GM12864 (cell line): ENCODE measurements around the gene SMARCAL1.

ENCODE experiments used
- DNase-seq: peaks from one replicate; pipeline ENCODE4 v3.0.0-alpha.2; 2011; ENCODE audit warnings: low read depth
- H3K4me3 ChIP-seq: 2 replicates; pipeline ENCODE4 v1.5.1; 2011; ENCODE audit warnings: mild to moderate bottlenecking, low read depth, low read length, control low read depth
- TF ChIP-seq, protein P1 (sequence below): IDR thresholded peaks from 2 replicates; pipeline ENCODE4 v1.5.1; 2011; ENCODE audit warnings: low read depth, mild to moderate bottlenecking, moderate library complexity, low read length, control low read depth, inconsistent platforms; ENCODE audit errors: missing control alignments

The SMARCAL1 gene

GRCh38 chr2:216385478-216385877 lies 26.8 kb upstream of the SMARCAL1 start:
- TF ChIP-seq, protein P1, sequence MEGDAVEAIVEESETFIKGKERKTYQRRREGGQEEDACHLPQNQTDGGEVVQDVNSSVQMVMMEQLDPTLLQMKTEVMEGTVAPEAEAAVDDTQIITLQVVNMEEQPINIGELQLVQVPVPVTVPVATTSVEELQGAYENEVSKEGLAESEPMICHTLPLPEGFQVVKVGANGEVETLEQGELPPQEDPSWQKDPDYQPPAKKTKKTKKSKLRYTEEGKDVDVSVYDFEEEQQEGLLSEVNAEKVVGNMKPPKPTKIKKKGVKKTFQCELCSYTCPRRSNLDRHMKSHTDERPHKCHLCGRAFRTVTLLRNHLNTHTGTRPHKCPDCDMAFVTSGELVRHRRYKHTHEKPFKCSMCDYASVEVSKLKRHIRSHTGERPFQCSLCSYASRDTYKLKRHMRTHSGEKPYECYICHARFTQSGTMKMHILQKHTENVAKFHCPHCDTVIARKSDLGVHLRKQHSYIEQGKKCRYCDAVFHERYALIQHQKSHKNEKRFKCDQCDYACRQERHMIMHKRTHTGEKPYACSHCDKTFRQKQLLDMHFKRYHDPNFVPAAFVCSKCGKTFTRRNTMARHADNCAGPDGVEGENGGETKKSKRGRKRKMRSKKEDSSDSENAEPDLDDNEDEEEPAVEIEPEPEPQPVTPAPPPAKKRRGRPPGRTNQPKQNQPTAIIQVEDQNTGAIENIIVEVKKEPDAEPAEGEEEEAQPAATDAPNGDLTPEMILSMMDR: no peak
- H3K4me3 ChIP-seq: no peak overlapping the region
- no peak for DNase-seq

- no peak for DNase-seq
- TF ChIP-seq, protein P1: no peak
- H3K4me3 ChIP-seq: no peak overlapping the region
Measured at GRCh38 chr2:216387262-216387661, 25.0 kb upstream of the SMARCAL1 start.

GRCh38 chr2:216388046-216388884 lies 24.0 kb upstream of the SMARCAL1 start:
- no peak for DNase-seq
- H3K4me3 ChIP-seq: no peak overlapping the region
- TF ChIP-seq, protein P1: no peak

GRCh38 chr2:216389570-216389969 lies 22.7 kb upstream of the SMARCAL1 start:
- TF ChIP-seq, protein P1: no peak
- no peak for DNase-seq
- H3K4me3 ChIP-seq: no peak overlapping the region

DNA sequence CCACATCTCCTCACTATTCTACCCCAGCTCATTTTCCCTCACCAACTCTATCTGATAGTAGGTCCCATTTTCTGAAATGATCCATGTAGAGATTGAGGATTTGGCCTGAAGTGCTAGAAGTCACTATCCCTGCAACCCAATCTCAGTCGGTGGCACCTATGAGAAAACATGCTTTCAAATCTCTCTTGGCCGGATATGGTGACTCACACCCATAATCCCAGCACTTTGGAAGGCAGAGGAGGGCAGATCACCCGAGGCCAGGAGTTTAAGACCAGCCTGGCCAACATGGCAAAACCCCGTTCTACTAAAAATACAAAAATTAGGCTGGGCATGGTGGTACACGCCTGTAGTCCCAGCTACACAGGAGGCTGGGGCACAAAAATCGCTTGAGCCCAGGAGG lies 20.9 kb upstream of the SMARCAL1 start:
- TF ChIP-seq, protein P1: no peak
- no peak overlapping the region for H3K4me3 ChIP-seq

GRCh38 chr2:216392018-216392562 lies 20.2 kb upstream of the SMARCAL1 start:
- no peak overlapping the region for H3K4me3 ChIP-seq
- TF ChIP-seq, protein P1: no peak
- no peak for DNase-seq

More for the DNA sequence above, 20.9 kb upstream of the SMARCAL1 start:
- no peak for DNase-seq
